GM19238 (cell line): ENCODE measurements around the gene PUDP.
"Not testable (repeated sequence)": the region's sequence is repeated elsewhere in the genome, so short reads cannot be mapped to it uniquely, and the experiment has no call there.

ENCODE experiments used
- DNase-seq: peaks from one replicate; pipeline ENCODE4 v3.0.0; 2011; ENCODE audit warnings: low spot score; ENCODE audit not compliant: insufficient read length

The PUDP gene

GRCh38 chrX:7147978-7148854, at the start of gene PUDP:
PUDP (minus strand) TSS chrX:7148153; CDS start chrX:7148113, 40 bp downstream.
- peak; percentile 92 for DNase-seq

GRCh38 chrX:7194606-7195005, 46.7 kb upstream of the PUDP start:
- DNase-seq, result no peak

GRCh38 chrX:7192871-7193270, 44.9 kb upstream of the PUDP start:
- DNase-seq, result no peak

GRCh38 chrX:7191681-7192110, 43.7 kb upstream of the PUDP start:
- DNase-seq, result no peak

- DNase-seq, result no peak
These were observed 42.2 kb upstream of the PUDP start for GRCh38 chrX:7190157-7190556.

- DNase-seq, result no peak
These were observed 40.7 kb upstream of the PUDP start for GRCh38 chrX:7188672-7189071.

- no peak for DNase-seq
These were observed 36.9 kb upstream of the PUDP start for GRCh38 chrX:7184816-7185215.

- DNase-seq, result no peak
These were observed 31.5 kb upstream of the PUDP start for GRCh38 chrX:7179446-7179845.

- not testable (repeated sequence) for DNase-seq
These were observed 30.9 kb upstream of the PUDP start for GRCh38 chrX:7178859-7179258.

- DNase-seq, result no peak
These were observed 22.9 kb upstream of the PUDP start for GRCh38 chrX:7170898-7171297.

- no peak for DNase-seq
These were observed 21.7 kb upstream of the PUDP start for GRCh38 chrX:7169627-7170026.

- no peak for DNase-seq
These were observed 20.4 kb upstream of the PUDP start for GRCh38 chrX:7168371-7168770.

- no peak for DNase-seq
These were observed 16.2 kb upstream of the PUDP start for GRCh38 chrX:7164174-7164573.

GRCh38 chrX:7163146-7163677, 15.3 kb upstream of the PUDP start:
- DNase-seq, result no peak

- no peak for DNase-seq
These were observed 11.4 kb upstream of the PUDP start for GRCh38 chrX:7159149-7159861.

- DNase-seq, result no peak
These were observed 10.6 kb upstream of the PUDP start for GRCh38 chrX:7158468-7158990.

GRCh38 chrX:7156879-7157278, 8.9 kb upstream of the PUDP start:
- DNase-seq, result no peak

GRCh38 chrX:7155163-7155562, 7.2 kb upstream of the PUDP start:
- DNase-seq, result no peak

GRCh38 chrX:7154041-7154597, 6.2 kb upstream of the PUDP start:
- DNase-seq, result no peak

GRCh38 chrX:7153231-7153630, 5.3 kb upstream of the PUDP start:
- no peak for DNase-seq

GRCh38 chrX:7149411-7149810, 1.5 kb upstream of the PUDP start:
- DNase-seq, result no peak
